Parathyroid adenoma (tissue), 2 donors: ENCODE results near the gene BAG5.
A peak's percentile ranks its signal among the peaks of the same experiment; 100 is the strongest.
"Not testable (repeated sequence)": the region's sequence is repeated elsewhere in the genome, so short reads cannot be mapped to it uniquely, and the experiment has no call there.

ENCODE experiments used
- H2AFZ ChIP-seq: fragments of 300-600 bp; sonication (generic); one replicate; pipeline ENCODE4 v1.7.0; 2017; ENCODE audit warnings: antibody characterized with exemption, mild to moderate bottlenecking
- H3K27ac ChIP-seq: fragments of 300-600 bp; sonication (generic); one replicate; pipeline ENCODE4 v1.7.0; 2017
- H3K27me3 ChIP-seq: fragments of 300-600 bp; sonication (generic); one replicate; pipeline ENCODE4 v1.7.0; 2017; ENCODE audit warnings: low read length; ENCODE audit not compliant: control insufficient read depth, insufficient read depth
- H3K36me3 ChIP-seq: fragments of 300-600 bp; sonication (generic); one replicate; pipeline ENCODE4 v1.7.0; 2017; ENCODE audit warnings: low read length; ENCODE audit not compliant: control insufficient read depth, insufficient read depth
- H3K4me1 ChIP-seq: fragments of 300-600 bp; sonication (generic); one replicate; pipeline ENCODE4 v1.7.0; 2017; ENCODE audit warnings: control low read depth
- H3K4me2 ChIP-seq: fragments of 300-600 bp; sonication (generic); one replicate; pipeline ENCODE4 v1.7.0; 2017; ENCODE audit warnings: low read length
- H3K4me3 ChIP-seq: fragments of 300-600 bp; sonication (generic); one replicate; pipeline ENCODE4 v1.7.0; 2017; ENCODE audit warnings: low read depth, low read length
- H3K79me2 ChIP-seq: fragments of 300-600 bp; sonication (generic); one replicate; pipeline ENCODE4 v1.7.0; 2017; ENCODE audit warnings: control low read depth
- H3K9ac ChIP-seq: fragments of 300-600 bp; sonication (generic); one replicate; pipeline ENCODE4 v1.7.0; 2017; ENCODE audit warnings: mild to moderate bottlenecking
- H3K9me3 ChIP-seq: fragments of 300-600 bp; sonication (generic); one replicate; pipeline ENCODE4 v1.7.0; 2017; ENCODE audit warnings: low read length; ENCODE audit not compliant: control insufficient read depth
- CTCF ChIP-seq: fragments of 300-600 bp; sonication (generic); IDR thresholded peaks from one replicate; pipeline ENCODE4 v1.7.0; 2017; ENCODE audit warnings: antibody characterized with exemption, mild to moderate bottlenecking
- donor health status: primary hyperparathyroidism.

BAG5 gene

GRCh38 chr14:103562429-103563225, at the start of gene BAG5, which contains the start of gene COA8:
Gene BAG5 (minus strand): TSS chr14:103562657. CDS start chr14:103561164, 1,493 bp downstream.
Gene COA8 (plus strand): TSS chr14:103562960. CDS start chr14:103563002, 42 bp downstream.
- H2AFZ ChIP-seq: peak within 1 kb of the TSS; percentile 93
- H3K4me3 ChIP-seq: peak within 1 kb of the TSS; percentile 95
- peak within 1 kb of the TSS; percentile 88 for H3K27ac ChIP-seq
- H3K36me3 ChIP-seq: no peaks in the 10 kb centered on the region
- peaks cover 81% of the 10 kb centered on the region for H3K79me2 ChIP-seq
- TF ChIP-seq CTCF: peak; percentile 8
- peak within 1 kb of the TSS; percentile 87 for H3K9ac ChIP-seq
- H3K4me1 ChIP-seq: peaks cover 13% of the 10 kb centered on the region
- no peaks in the 10 kb centered on the region for H3K9me3 ChIP-seq
- no peaks in the 10 kb centered on the region for H3K27me3 ChIP-seq
- H3K4me2 ChIP-seq: peak within 1 kb of the TSS; percentile 88

GRCh38 chr14:103611215-103611614, 48.8 kb upstream of the BAG5 start:
- Histone ChIP-seq H3K9ac (no peak overlapping the region), H3K36me3 (no peaks in the 10 kb centered on the region), H3K4me3 (no peak overlapping the region), H3K27ac (no peak overlapping the region), H3K4me2 (no peak overlapping the region), H3K4me1 (peaks cover 10% of the 10 kb centered on the region), H3K79me2 (no peaks in the 10 kb centered on the region), H3K27me3 (no peaks in the 10 kb centered on the region), H3K9me3 (no peaks in the 10 kb centered on the region), H2AFZ (no peak overlapping the region)
- no peak for TF ChIP-seq CTCF

GRCh38 chr14:103609081-103609480, 46.6 kb upstream of the BAG5 start:
- H3K4me3 ChIP-seq, H3K27ac ChIP-seq, H3K27me3 ChIP-seq, H3K79me2 ChIP-seq, H3K36me3 ChIP-seq, H2AFZ ChIP-seq, H3K9me3 ChIP-seq, H3K4me2 ChIP-seq, H3K9ac ChIP-seq, H3K4me1 ChIP-seq: not testable (repeated sequence)

GRCh38 chr14:103607822-103608221, 45.4 kb upstream of the BAG5 start:
- no peak for TF ChIP-seq CTCF
- H3K9me3 ChIP-seq: no peaks in the 10 kb centered on the region
- no peaks in the 10 kb centered on the region for H3K79me2 ChIP-seq
- H3K36me3 ChIP-seq: no peaks in the 10 kb centered on the region
- no peak overlapping the region for H3K4me3 ChIP-seq
- no peak overlapping the region for H3K27ac ChIP-seq
- H3K27me3 ChIP-seq: no peaks in the 10 kb centered on the region
- H3K4me2 ChIP-seq: no peak overlapping the region
- H2AFZ ChIP-seq: no peak overlapping the region
- H3K9ac ChIP-seq: no peak overlapping the region
- peaks cover 10% of the 10 kb centered on the region for H3K4me1 ChIP-seq

GRCh38 chr14:103606963-103607668, 44.7 kb upstream of the BAG5 start:
- Histone ChIP-seq H3K27ac (no peak overlapping the region), H3K27me3 (no peaks in the 10 kb centered on the region), H3K9ac (no peak overlapping the region), H3K9me3 (no peaks in the 10 kb centered on the region), H3K4me2 (peak overlapping the region; percentile 41), H3K36me3 (no peaks in the 10 kb centered on the region), H3K79me2 (no peaks in the 10 kb centered on the region), H3K4me3 (no peak overlapping the region), H3K4me1 (peaks cover 10% of the 10 kb centered on the region), H2AFZ (peak overlapping the region; percentile 73)
- TF ChIP-seq CTCF: peak; percentile 45
